PC-3 (cell line): ENCODE data around the gene RUFY3.

Source experiments
- EZH2 ChIP-seq: fragments of 300-600 bp; sonication (generic); IDR thresholded peaks from one replicate; pipeline ENCODE4 v1.6.1; 2017; ENCODE audit warnings: antibody characterized with exemption, mild to moderate bottlenecking, low read length; ENCODE audit not compliant: unreplicated experiment
- TF ChIP-seq, protein P1 (sequence below): fragments of 300-600 bp; sonication (generic); conservative IDR thresholded peaks from 2 replicates; pipeline ENCODE4 v1.5.1; 2017; ENCODE audit warnings: antibody characterized with exemption, low read depth, mild to moderate bottlenecking, low read length

DNA sequence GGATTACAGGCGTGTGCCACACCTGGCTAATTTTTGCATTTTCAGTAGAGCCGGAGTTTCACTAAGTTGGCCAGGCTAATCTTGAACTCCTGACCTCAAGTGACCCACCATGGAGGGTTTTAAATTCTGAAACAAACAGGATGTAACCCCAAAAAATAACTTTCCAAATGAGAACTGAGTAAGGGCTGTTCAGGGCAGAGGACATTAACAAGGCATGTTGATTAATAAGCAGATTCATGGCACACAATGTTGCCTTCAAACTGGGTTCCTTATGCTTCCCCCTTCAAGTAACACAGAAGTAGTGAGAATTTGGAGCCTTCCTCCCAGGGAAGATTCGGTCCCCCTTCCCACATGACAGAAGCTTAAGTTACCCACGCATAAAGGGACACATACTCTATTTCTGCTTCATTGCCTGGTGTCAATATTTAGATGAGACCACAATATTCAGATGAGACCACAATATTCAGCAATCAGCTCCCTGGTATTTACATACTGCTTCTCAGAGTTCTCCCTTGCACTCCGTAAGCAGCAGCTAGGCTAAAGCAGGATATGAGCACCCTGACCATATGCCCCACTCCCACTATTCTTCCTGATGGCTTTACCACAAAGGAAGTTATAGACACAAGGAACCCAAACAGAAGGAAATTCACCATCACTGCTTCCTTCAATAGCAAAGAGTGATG lies 96.5 kb downstream of the RUFY3 start:
- TF ChIP-seq, protein P1, sequence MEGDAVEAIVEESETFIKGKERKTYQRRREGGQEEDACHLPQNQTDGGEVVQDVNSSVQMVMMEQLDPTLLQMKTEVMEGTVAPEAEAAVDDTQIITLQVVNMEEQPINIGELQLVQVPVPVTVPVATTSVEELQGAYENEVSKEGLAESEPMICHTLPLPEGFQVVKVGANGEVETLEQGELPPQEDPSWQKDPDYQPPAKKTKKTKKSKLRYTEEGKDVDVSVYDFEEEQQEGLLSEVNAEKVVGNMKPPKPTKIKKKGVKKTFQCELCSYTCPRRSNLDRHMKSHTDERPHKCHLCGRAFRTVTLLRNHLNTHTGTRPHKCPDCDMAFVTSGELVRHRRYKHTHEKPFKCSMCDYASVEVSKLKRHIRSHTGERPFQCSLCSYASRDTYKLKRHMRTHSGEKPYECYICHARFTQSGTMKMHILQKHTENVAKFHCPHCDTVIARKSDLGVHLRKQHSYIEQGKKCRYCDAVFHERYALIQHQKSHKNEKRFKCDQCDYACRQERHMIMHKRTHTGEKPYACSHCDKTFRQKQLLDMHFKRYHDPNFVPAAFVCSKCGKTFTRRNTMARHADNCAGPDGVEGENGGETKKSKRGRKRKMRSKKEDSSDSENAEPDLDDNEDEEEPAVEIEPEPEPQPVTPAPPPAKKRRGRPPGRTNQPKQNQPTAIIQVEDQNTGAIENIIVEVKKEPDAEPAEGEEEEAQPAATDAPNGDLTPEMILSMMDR, result no peak
- no peak for TF ChIP-seq EZH2
